Suprapubic skin (tissue), 4 donors: ENCODE data around the gene PELI1. TPM values are rescaled to one million over a fixed set of nuclear protein-coding genes. Genes with fewer than 3 reads are reported as not detected.

ENCODE experiments used
- DNase-seq, 2 donors: peaks; one replicate each; pipeline ENCODE4 v3.0.0-alpha.2; 2019; ENCODE audit warnings: low spot score in 2 of 2
- H3K27ac ChIP-seq: fragments of 200-600 bp; sonication (generic); one replicate; pipeline ENCODE4 v1.5.1; 2019
- H3K27me3 ChIP-seq: fragments of 200-600 bp; sonication (generic); one replicate; pipeline ENCODE4 v1.5.1; 2019
- H3K36me3 ChIP-seq: fragments of 200-600 bp; sonication (generic); one replicate; pipeline ENCODE4 v1.5.1; 2019
- H3K4me1 ChIP-seq: fragments of 200-600 bp; sonication (generic); one replicate; pipeline ENCODE4 v1.5.1; 2019
- H3K4me3 ChIP-seq: fragments of 200-600 bp; sonication (generic); one replicate; pipeline ENCODE4 v1.5.1; 2019; ENCODE audit warnings: mild to moderate bottlenecking
- H3K9me3 ChIP-seq: fragments of 200-600 bp; sonication (generic); one replicate; pipeline ENCODE4 v1.5.1; 2019
- CTCF ChIP-seq, 2 donors: fragments of 200-600 bp in 1 of 2; fragments of 450-650 bp in 1 of 2; sonication (generic) in 1 of 2; IDR thresholded peaks; one replicate each; pipeline ENCODE4 v1.5.1; 2016 to 2019; ENCODE audit warnings: antibody characterized with exemption in 2 of 2, mild to moderate bottlenecking in 1 of 2, moderate library complexity in 1 of 2
- EP300 ChIP-seq: sonication (generic); formaldehyde crosslinking; IDR thresholded peaks from one replicate; pipeline ENCODE4 v1.6.1; 2017; ENCODE audit warnings: antibody characterized with exemption
- POLR2A ChIP-seq, 2 donors: fragments of 450-650 bp; IDR thresholded peaks; one replicate each; pipeline ENCODE4 v1.6.1; 2017; ENCODE audit warnings: antibody characterized with exemption in 2 of 2, mild to moderate bottlenecking in 2 of 2, moderate library complexity in 2 of 2
- POLR2AphosphoS5 ChIP-seq, 3 donors: sonication (generic); formaldehyde crosslinking; IDR thresholded peaks; one replicate each; pipeline ENCODE4 v1.6.1; 2017; ENCODE audit warnings: antibody characterized with exemption in 3 of 3
- WGBS: methylation state at CpG from one replicate; pipeline ENCODE4 v1.1.5; 2018; 5-methylcytosine and 5-hydroxymethylcytosine counted together
- total RNA-seq, 4 donors: library from RNA; depleted of rRNA; stranded (reverse); fragments of >200 nt; gene quantifications; one replicate each; pipeline ENCODE4 v1.1.0, GENCODE V29; 2016

PELI1 gene
- total RNA-seq, 4 donors from 2014 or later = 50.6 to 72.3 (median 59.7) TPM

- H3K4me3 ChIP-seq = no peak overlapping the region
- no peaks in the 10 kb centered on the region for H3K36me3 ChIP-seq
- TF ChIP-seq CTCF (IDR thresholded peaks at IDR 0.05) (no peak), POLR2A (IDR thresholded peaks at IDR 0.05) (no peak), POLR2AphosphoS5 (IDR thresholded peaks at IDR 0.05) (no peak), EP300 (no peak)
- H3K9me3 ChIP-seq = no peaks in the 10 kb centered on the region
- no peaks in the 10 kb centered on the region for H3K27me3 ChIP-seq
- H3K4me1 ChIP-seq = peaks cover 15% of the 10 kb centered on the region
- WGBS = 66% methylated on average over 2 of the region's 2 CpGs
- no peak overlapping the region for H3K27ac ChIP-seq
- no peak for DNase-seq
Measured at GRCh38 chr2:64186699-64187605, 42.7 kb upstream of the PELI1 start.

- Histone ChIP-seq H3K4me1 (peaks cover 12% of the 10 kb centered on the region), H3K27me3 (no peaks in the 10 kb centered on the region), H3K9me3 (no peaks in the 10 kb centered on the region), H3K27ac (no peak overlapping the region), H3K4me3 (no peak overlapping the region), H3K36me3 (no peaks in the 10 kb centered on the region)
- DNase-seq = no peak
- no peak for TF ChIP-seq EP300
- no peak for TF ChIP-seq POLR2A (IDR thresholded peaks at IDR 0.05)
- no peak for TF ChIP-seq POLR2AphosphoS5 (IDR thresholded peaks at IDR 0.05)
- no peak for TF ChIP-seq CTCF (IDR thresholded peaks at IDR 0.05)
- WGBS = 49% methylated on average over 10 of the region's 10 CpGs
Measured at GRCh38 chr2:64179582-64180321, 35.5 kb upstream of the PELI1 start.

- H3K9me3 ChIP-seq = no peaks in the 10 kb centered on the region
- H3K4me1 ChIP-seq = peaks cover 12% of the 10 kb centered on the region
- H3K27me3 ChIP-seq = no peaks in the 10 kb centered on the region
- no peak for DNase-seq
- TF ChIP-seq POLR2AphosphoS5 (IDR thresholded peaks at IDR 0.05) (no peak), POLR2A (IDR thresholded peaks at IDR 0.05) (no peak), EP300 (no peak), CTCF (IDR thresholded peaks at IDR 0.05) (no peak)
- H3K4me3 ChIP-seq = no peak overlapping the region
- H3K36me3 ChIP-seq = no peaks in the 10 kb centered on the region
- whole genome bisulfite sequencing = 11% methylated on average over 1 of the region's 1 CpG
- no peak overlapping the region for H3K27ac ChIP-seq
Measured at GRCh38 chr2:64177315-64177714, 33.1 kb upstream of the PELI1 start.

GRCh38 chr2:64175419-64176197 lies 31.4 kb upstream of the PELI1 start:
- peaks cover 12% of the 10 kb centered on the region for H3K4me1 ChIP-seq
- no peak for DNase-seq
- WGBS = 95% methylated on average over 5 of the region's 5 CpGs
- H3K27me3 ChIP-seq = no peaks in the 10 kb centered on the region
- no peak for TF ChIP-seq EP300
- TF ChIP-seq POLR2A (IDR thresholded peaks at IDR 0.05) = no peak
- TF ChIP-seq POLR2AphosphoS5 (IDR thresholded peaks at IDR 0.05) = no peak
- no peak for TF ChIP-seq CTCF (IDR thresholded peaks at IDR 0.05)
- no peak overlapping the region for H3K4me3 ChIP-seq
- H3K27ac ChIP-seq = no peak overlapping the region
- H3K36me3 ChIP-seq = no peaks in the 10 kb centered on the region
- no peaks in the 10 kb centered on the region for H3K9me3 ChIP-seq
